ENCODE measurements around the gene UPB1.

GRCh38 chr22:24502034-24502433 lies 6.9 kb downstream of the UPB1 start:
- TF ChIP-seq EZH2 (IDR thresholded peaks at IDR 0.05) (no peak), POLR2AphosphoS5 (IDR thresholded peaks at IDR 0.05; ENCODE audit: borderline replicate concordance, low read depth, low read length) (no peak), FOXP2 (optimal IDR thresholded peaks at IDR 0.05; ENCODE audit: control extremely low read depth, extremely low read length, insufficient read depth) (no peak)

Measured in SK-N-MC (cell line).